K562 (cell line): ENCODE data around the gene H2BK1. TPM values are rescaled to one million over a fixed set of nuclear protein-coding genes. Genes with fewer than 3 reads are reported as not detected.

Source experiments
- ARNT ChIP-seq, 2 experiments: fragments of 450-650 bp; IDR thresholded peaks; 2 replicates each; pipeline ENCODE4 v1.6.1; 2016; ENCODE audit warnings: mild to moderate bottlenecking in 1 of 2
- BRCA1 ChIP-seq, 2 experiments: fragments of 450-650 bp in 1 of 2; sonication (generic) in 1 of 2; formaldehyde crosslinking in 1 of 2; IDR thresholded peaks; 2 replicates each; pipeline versions ENCODE4 v1.5.0 to v1.6.1; 2017 to 2020; ENCODE audit warnings: mild to moderate bottlenecking in 1 of 2, missing genetic modification reagents in 1 of 2
- CCNT2 ChIP-seq: IDR thresholded peaks from 2 replicates; pipeline ENCODE4 v1.6.1; 2011; ENCODE audit warnings: borderline replicate concordance, low read depth, mild to moderate bottlenecking, moderate library complexity, mixed read lengths, low read length; ENCODE audit not compliant: insufficient read length; ENCODE audit errors: extremely low read depth
- GABPB2 ChIP-seq: fragments of 250-450 bp; sonication (Bioruptor Pico); conservative IDR thresholded peaks from 2 replicates; pipeline ENCODE4 v1.5.1; 2021; ENCODE audit warnings: mild to moderate bottlenecking
- GTF2E2 ChIP-seq: fragments of 200-800 bp; sonication (Bioruptor generic); IDR thresholded peaks from 2 replicates; pipeline ENCODE4 v1.6.1; 2016; ENCODE audit warnings: missing genetic modification characterization, missing compliant biosample characterization
- HCFC1 ChIP-seq: IDR thresholded peaks from 2 replicates; pipeline ENCODE4 v1.6.1; 2012; ENCODE audit warnings: low read depth, low read length, improper control_type of control experiment
- HDAC3 ChIP-seq: fragments of 450-650 bp; IDR thresholded peaks from 2 replicates; pipeline ENCODE4 v1.6.1; 2018; ENCODE audit warnings: borderline replicate concordance, mild to moderate bottlenecking, moderate library complexity; ENCODE audit not compliant: partially characterized antibody
- HNRNPL ChIP-seq: fragments of 200-400 bp; formaldehyde crosslinking; IDR thresholded peaks from 2 replicates; pipeline ENCODE4 v1.6.1; 2017; ENCODE audit warnings: low read depth, mild to moderate bottlenecking, low read length
- NFIC ChIP-seq: fragments of 450-650 bp; IDR thresholded peaks from 2 replicates; pipeline ENCODE4 v1.6.1; 2017; ENCODE audit warnings: mild to moderate bottlenecking, inconsistent platforms
- NR2C1 ChIP-seq, 2 experiments: fragments of 450-650 bp; IDR thresholded peaks; 2 replicates each; pipeline ENCODE4 v1.6.1; 2017; ENCODE audit warnings: mild to moderate bottlenecking in 2 of 2, antibody characterized with exemption in 1 of 2, inconsistent platforms in 1 of 2, missing compliant biosample characterization in 1 of 2, missing genetic modification characterization in 1 of 2
- NR2F6 ChIP-seq: fragments of 450-650 bp; formaldehyde crosslinking; IDR thresholded peaks from 2 replicates; pipeline ENCODE4 v1.4.0; 2020; ENCODE audit warnings: mild to moderate bottlenecking
- RBM39 ChIP-seq: fragments of 200-400 bp; formaldehyde crosslinking; optimal IDR thresholded peaks from 2 replicates; pipeline ENCODE3; 2018; ENCODE audit warnings: low read depth, low read length
- SIN3A ChIP-seq, 2 experiments: fragments of 150-350 bp in 1 of 2; IDR thresholded peaks; 2 replicates each; pipeline ENCODE4 v1.6.1; 2011 to 2016; ENCODE audit warnings: borderline replicate concordance in 2 of 2, low read depth in 2 of 2, low read length in 2 of 2, mild to moderate bottlenecking in 2 of 2, moderate library complexity in 2 of 2; ENCODE audit not compliant: control insufficient read depth in 1 of 2
- SMARCA5 ChIP-seq: fragments of 450-650 bp; IDR thresholded peaks from 2 replicates; pipeline ENCODE4 v1.6.1; 2016
- SMARCC2 ChIP-seq: fragments of 450-650 bp; IDR thresholded peaks from 2 replicates; pipeline ENCODE4 v1.6.1; 2017; ENCODE audit warnings: antibody characterized with exemption, moderate library complexity, mild to moderate bottlenecking, low read depth
- SOX6 ChIP-seq: fragments of 450-650 bp; IDR thresholded peaks from 2 replicates; pipeline ENCODE4 v1.6.1; 2014; ENCODE audit warnings: mild to moderate bottlenecking
- TCF3 ChIP-seq: sonication (generic); formaldehyde crosslinking; IDR thresholded peaks from 2 replicates; pipeline ENCODE4 v1.4.0; 2020; ENCODE audit warnings: mild to moderate bottlenecking, missing genetic modification reagents
- U2AF2 ChIP-seq: fragments of 200-400 bp; formaldehyde crosslinking; optimal IDR thresholded peaks from 2 replicates; pipeline ENCODE3; 2017; ENCODE audit warnings: low read depth, mild to moderate bottlenecking, low read length
- ZNF146 ChIP-seq: IDR thresholded peaks from one replicate; pipeline ENCODE4 v1.6.1; 2018; ENCODE audit warnings: missing compliant biosample characterization; ENCODE audit not compliant: unreplicated experiment
- ZNF197 ChIP-seq: fragments of 200-800 bp; sonication (Bioruptor generic); IDR thresholded peaks from 2 replicates; pipeline ENCODE4 v1.6.1; 2016; ENCODE audit warnings: low read depth, missing genetic modification characterization, missing compliant biosample characterization
- ZNF239 ChIP-seq: fragments of 250-450 bp; sonication (Bioruptor Pico); IDR thresholded peaks from 2 replicates; pipeline ENCODE4 v1.4.0; 2020; ENCODE audit warnings: mild to moderate bottlenecking
- ZNF354B ChIP-seq: fragments of 250-450 bp; sonication (Bioruptor Pico); IDR thresholded peaks from 2 replicates; pipeline ENCODE4 v1.4.0; 2020
- ZNF764 ChIP-seq: fragments of 250-450 bp; sonication (Bioruptor Pico); IDR thresholded peaks from 2 replicates; pipeline ENCODE4 v1.4.0; 2020; ENCODE audit warnings: low read depth, mild to moderate bottlenecking, moderate library complexity
- polyA plus RNA-seq, 8 experiments: library from polyadenylated mRNA; depleted of rRNA in 4 of 8; stranded (reverse) in 5 of 8; unstranded in 3 of 8; fragments of >200 nt; fragmentation: Nextera tagmentation in 2 of 8; fragmentation: Illumina TruSeq in 1 of 8; extraction: Ambion mirVana in 2 of 8; extraction: Trizol in 1 of 8; gene quantifications; 2 replicates each; pipeline versions ENCODE4 v1.2.1 to v1.2.3, GENCODE V29; 2011 to 2014; ENCODE audit warnings: inconsistent platforms in 1 of 8, missing spikeins in 1 of 8
- total RNA-seq, 7 experiments: library from RNA; depleted of rRNA in 6 of 7; stranded (reverse); fragments of >200 nt in 6 of 7; fragmentation: Illumina TruSeq in 2 of 7; extraction: Trizol in 2 of 7; gene quantifications; 2 replicates each; pipeline versions ENCODE4 v1.2.1 to v1.2.3, GENCODE V29; 2011 to 2021; ENCODE audit warnings: low replicate concordance in 1 of 7
- TF ChIP-seq, protein P1 (sequence below): fragments of 450-650 bp; conservative IDR thresholded peaks from 2 replicates; pipeline ENCODE4 v1.6.1; 2016; ENCODE audit warnings: missing genetic modification characterization, low read depth, mild to moderate bottlenecking, missing compliant biosample characterization, moderate library complexity
- TF ChIP-seq, protein P2 (sequence below): IDR thresholded peaks from 3 replicates; pipeline ENCODE4 v1.6.1; 2011; ENCODE audit warnings: borderline replicate concordance, mild to moderate bottlenecking; ENCODE audit not compliant: insufficient read length, insufficient read depth
- TF ChIP-seq, protein P3 (sequence below): IDR thresholded peaks from 2 replicates; pipeline ENCODE4 v1.6.1; 2011; ENCODE audit not compliant: insufficient read length; ENCODE audit errors: extremely low read depth

Gene H2BK1
- total and polyA plus RNA-seq, 9 of the 15 experiments (the other 6 are each of a cell fraction or from before 2014, with no cell fraction given) = not detected

DNA sequence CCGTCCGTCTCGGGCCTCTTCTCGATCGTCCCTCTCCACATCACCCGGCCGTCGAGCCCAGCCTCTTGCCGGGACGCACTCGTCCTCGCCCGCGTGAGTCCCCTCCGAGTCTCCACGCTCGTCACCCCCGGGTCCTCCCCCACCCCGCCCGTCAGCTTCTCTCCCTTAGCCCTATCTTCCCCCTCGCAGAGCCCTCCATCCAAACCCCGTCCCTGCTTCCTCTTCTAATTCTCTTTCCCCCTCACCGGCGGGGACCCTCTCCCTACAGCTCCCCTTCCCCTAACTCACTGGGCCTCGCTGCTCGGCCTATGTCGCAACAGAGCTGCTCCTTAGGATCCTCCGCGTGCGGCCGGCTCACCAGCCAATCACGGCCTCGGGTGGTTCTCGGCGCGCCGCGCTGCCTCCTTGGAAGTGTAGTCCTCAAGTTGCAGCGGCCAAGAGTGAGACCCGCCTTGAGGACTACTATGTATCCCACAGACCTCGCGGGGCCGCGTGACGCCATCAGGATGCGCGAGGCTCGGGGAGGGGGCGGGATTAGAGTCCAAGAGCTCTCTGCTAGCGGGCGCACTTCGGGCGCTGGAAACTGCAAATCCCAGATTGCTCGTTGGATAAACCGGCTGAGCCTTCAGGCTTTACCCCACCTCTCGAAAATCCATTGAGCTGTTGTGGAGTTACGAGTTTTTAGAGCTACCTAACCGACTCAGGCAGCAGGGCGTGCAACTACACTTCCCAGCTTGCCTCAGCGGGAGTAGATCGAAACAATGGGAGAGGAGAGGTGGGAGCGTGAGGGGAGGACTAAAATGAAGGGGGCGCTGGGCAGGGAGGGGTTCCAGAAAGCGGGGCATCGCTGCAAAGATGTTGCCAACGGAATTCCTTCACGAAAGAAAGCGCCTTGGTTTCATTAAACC lies 16.8 kb upstream of the H2BK1 start, which contains the start of gene ABCF2 (continued):
- TF ChIP-seq ARNT (IDR thresholded peaks at IDR 0.05) = peak; percentile 13 to 23; a peak in 1 of 4 replicates
- no peak for TF ChIP-seq ZNF146 (CRISPR knock-in tag)
- TF ChIP-seq RBM39 = peak; percentile 24
- TF ChIP-seq HDAC3 = no peak
- peak; percentile 10; the same call in 1 of the 2 replicates for TF ChIP-seq TCF3
- no peak for TF ChIP-seq U2AF2
- TF ChIP-seq NR2F6 (CRISPR knock-in tag) = no peak
- no peak for TF ChIP-seq ZNF764 (CRISPR knock-in tag)
- TF ChIP-seq ZNF354B (CRISPR knock-in tag) = no peak
- TF ChIP-seq, protein P1, sequence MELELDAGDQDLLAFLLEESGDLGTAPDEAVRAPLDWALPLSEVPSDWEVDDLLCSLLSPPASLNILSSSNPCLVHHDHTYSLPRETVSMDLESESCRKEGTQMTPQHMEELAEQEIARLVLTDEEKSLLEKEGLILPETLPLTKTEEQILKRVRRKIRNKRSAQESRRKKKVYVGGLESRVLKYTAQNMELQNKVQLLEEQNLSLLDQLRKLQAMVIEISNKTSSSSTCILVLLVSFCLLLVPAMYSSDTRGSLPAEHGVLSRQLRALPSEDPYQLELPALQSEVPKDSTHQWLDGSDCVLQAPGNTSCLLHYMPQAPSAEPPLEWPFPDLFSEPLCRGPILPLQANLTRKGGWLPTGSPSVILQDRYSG (tag) = peak; percentile 71; the same call in 1 of the 2 replicates
- TF ChIP-seq HNRNPL = no peak
- TF ChIP-seq, protein P2, sequence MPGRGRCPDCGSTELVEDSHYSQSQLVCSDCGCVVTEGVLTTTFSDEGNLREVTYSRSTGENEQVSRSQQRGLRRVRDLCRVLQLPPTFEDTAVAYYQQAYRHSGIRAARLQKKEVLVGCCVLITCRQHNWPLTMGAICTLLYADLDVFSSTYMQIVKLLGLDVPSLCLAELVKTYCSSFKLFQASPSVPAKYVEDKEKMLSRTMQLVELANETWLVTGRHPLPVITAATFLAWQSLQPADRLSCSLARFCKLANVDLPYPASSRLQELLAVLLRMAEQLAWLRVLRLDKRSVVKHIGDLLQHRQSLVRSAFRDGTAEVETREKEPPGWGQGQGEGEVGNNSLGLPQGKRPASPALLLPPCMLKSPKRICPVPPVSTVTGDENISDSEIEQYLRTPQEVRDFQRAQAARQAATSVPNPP = no peak
- peak; percentile 47 for TF ChIP-seq CCNT2
- TF ChIP-seq BRCA1 (IDR thresholded peaks at IDR 0.05) = no peak
- TF ChIP-seq BRCA1 (CRISPR knock-in tag; IDR thresholded peaks at IDR 0.05) = no peak
- no peak for TF ChIP-seq SMARCC2
- TF ChIP-seq, protein P3, sequence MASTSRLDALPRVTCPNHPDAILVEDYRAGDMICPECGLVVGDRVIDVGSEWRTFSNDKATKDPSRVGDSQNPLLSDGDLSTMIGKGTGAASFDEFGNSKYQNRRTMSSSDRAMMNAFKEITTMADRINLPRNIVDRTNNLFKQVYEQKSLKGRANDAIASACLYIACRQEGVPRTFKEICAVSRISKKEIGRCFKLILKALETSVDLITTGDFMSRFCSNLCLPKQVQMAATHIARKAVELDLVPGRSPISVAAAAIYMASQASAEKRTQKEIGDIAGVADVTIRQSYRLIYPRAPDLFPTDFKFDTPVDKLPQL = no peak
- TF ChIP-seq ZNF197 (CRISPR knock-in tag) = peak; percentile 89; the same call in 1 of the 2 replicates
- peak; percentile 78; the same call in 1 of the 2 replicates for TF ChIP-seq GABPB2
- no peak for TF ChIP-seq ZNF239 (CRISPR knock-in tag)
- no peak for TF ChIP-seq NFIC
- peak; percentile 80 for TF ChIP-seq NR2C1 (IDR thresholded peaks at IDR 0.05)
- peak; percentile 88 for TF ChIP-seq NR2C1 (tag; IDR thresholded peaks at IDR 0.05)
- TF ChIP-seq HCFC1 = peak; percentile 98
- 0 out of 2 replicates have a peak, but pooled peaks have one; percentile 13 for TF ChIP-seq SMARCA5
- peak; percentile 26 to 87; a peak in 3 of 4 replicates for TF ChIP-seq SIN3A (IDR thresholded peaks at IDR 0.05; ENCODE audit: borderline replicate concordance in 2 of 2, control insufficient read depth in 1 of 2, low read depth in 2 of 2, low read length in 2 of 2)
- TF ChIP-seq GTF2E2 (tag) = peak; percentile 54; the same call in 1 of the 2 replicates
- peak; percentile 23; the same call in 1 of the 2 replicates for TF ChIP-seq SOX6
